Loucy (cell line): ENCODE data around the gene PMEL.

ENCODE experiments used
- H2AFZ ChIP-seq: fragments of 200-600 bp; sonication (generic); 2 replicates; pipeline ENCODE4 v1.6.0; 2016; ENCODE audit warnings: antibody characterized with exemption, mild to moderate bottlenecking, low read length, moderate library complexity
- H3F3A ChIP-seq: fragments of 200-600 bp; 2 replicates; pipeline ENCODE4 v1.6.0; 2016; ENCODE audit warnings: antibody characterized with exemption, low read depth, mild to moderate bottlenecking
- H3K27me3 ChIP-seq: fragments of 200-600 bp; sonication (generic); 2 replicates; pipeline ENCODE4 v1.6.1; 2014; ENCODE audit warnings: low read length, mild to moderate bottlenecking; ENCODE audit not compliant: insufficient read depth, poor library complexity, severe bottlenecking
- H3K36me3 ChIP-seq: fragments of 200-600 bp; sonication (generic); 2 replicates; pipeline ENCODE4 v1.6.1; 2016; ENCODE audit warnings: low read length; ENCODE audit not compliant: insufficient read depth
- H3K4me1 ChIP-seq: fragments of 200-600 bp; sonication (generic); 2 replicates; pipeline ENCODE4 v1.5.1; 2014; ENCODE audit warnings: low read length, mild to moderate bottlenecking; ENCODE audit not compliant: insufficient read depth, poor library complexity, severe bottlenecking
- H3K4me2 ChIP-seq: fragments of 200-600 bp; sonication (generic); 2 replicates; pipeline ENCODE4 v1.6.0; 2014; ENCODE audit warnings: antibody characterized with exemption, low read length, low read depth, mild to moderate bottlenecking; ENCODE audit not compliant: poor library complexity, severe bottlenecking
- H3K4me3 ChIP-seq: fragments of 200-600 bp; sonication (generic); 2 replicates; pipeline ENCODE4 v1.5.1; 2014; ENCODE audit warnings: low read length, mild to moderate bottlenecking, mixed read lengths; ENCODE audit not compliant: poor library complexity, severe bottlenecking
- H3K79me2 ChIP-seq: fragments of 200-600 bp; sonication (generic); 2 replicates; pipeline ENCODE4 v1.6.1; 2014; ENCODE audit warnings: low read length; ENCODE audit not compliant: insufficient read depth
- H3K9ac ChIP-seq: fragments of 200-600 bp; sonication (generic); 2 replicates; pipeline ENCODE4 v1.6.0; 2014; ENCODE audit warnings: mild to moderate bottlenecking, low read depth, low read length, moderate library complexity; ENCODE audit not compliant: poor library complexity, severe bottlenecking
- H3K9me2 ChIP-seq: fragments of 200-600 bp; sonication (generic); replicated peaks from 2 replicates; pipeline ENCODE4 v1.6.1; 2016; ENCODE audit warnings: low read depth, low read length, mixed read lengths
- H3K9me3 ChIP-seq: fragments of 200-600 bp; sonication (generic); 2 replicates; pipeline ENCODE4 v1.6.1; 2014; ENCODE audit warnings: mild to moderate bottlenecking, antibody characterized with exemption, low read length, low read depth; ENCODE audit not compliant: insufficient read depth
- H4K20me1 ChIP-seq: fragments of 200-600 bp; sonication (generic); 2 replicates; pipeline ENCODE4 v1.6.0; 2014; ENCODE audit warnings: antibody characterized with exemption, low read length, mild to moderate bottlenecking; ENCODE audit not compliant: insufficient read depth, poor library complexity, severe bottlenecking
- CTCF ChIP-seq: fragments of 200-600 bp; sonication (generic); conservative IDR thresholded peaks from 2 replicates; pipeline ENCODE4 v1.5.1; 2014; ENCODE audit warnings: mild to moderate bottlenecking, antibody characterized with exemption, low read length
- EZH2phosphoT487 ChIP-seq: fragments of 200-600 bp; IDR thresholded peaks from 2 replicates; pipeline ENCODE4 v1.6.1; 2018; ENCODE audit warnings: antibody characterized with exemption, mild to moderate bottlenecking, moderate library complexity, borderline replicate concordance

The PMEL gene

GRCh38 chr12:55965941-55966407 lies at the start of gene PMEL:
PMEL (minus strand) TSS chr12:55966042; CDS start chr12:55966011, 31 bp downstream.
- peak within 1 kb of the TSS; percentile 79 for H2AFZ ChIP-seq
- H3K9me3 ChIP-seq: no peaks in the 10 kb centered on the region
- peaks cover 19% of the 10 kb centered on the region for H3K4me1 ChIP-seq
- H3K4me2 ChIP-seq: peak within 1 kb of the TSS; percentile 93
- H3K4me3 ChIP-seq: peak within 1 kb of the TSS; percentile 88
- H3K9me2 ChIP-seq: no peaks in the 10 kb centered on the region
- no peaks in the 10 kb centered on the region for H3F3A ChIP-seq
- H3K27me3 ChIP-seq: no peaks in the 10 kb centered on the region
- peaks cover 32% of the 10 kb centered on the region for H3K79me2 ChIP-seq
- no peak for TF ChIP-seq EZH2phosphoT487
- peaks cover 9% of the 10 kb centered on the region for H4K20me1 ChIP-seq
- no peaks in the 10 kb centered on the region for H3K36me3 ChIP-seq
- H3K9ac ChIP-seq: peak within 1 kb of the TSS; percentile 91

GRCh38 chr12:56014205-56014604 lies 48.4 kb upstream of the PMEL start:
- no peak overlapping the region for H3K4me3 ChIP-seq
- H3K27me3 ChIP-seq: no peaks in the 10 kb centered on the region
- H4K20me1 ChIP-seq: no peaks in the 10 kb centered on the region
- H3K36me3 ChIP-seq: no peaks in the 10 kb centered on the region
- no peak overlapping the region for H3K9ac ChIP-seq
- no peaks in the 10 kb centered on the region for H3K9me2 ChIP-seq
- no peaks in the 10 kb centered on the region for H3K9me3 ChIP-seq
- no peaks in the 10 kb centered on the region for H3F3A ChIP-seq
- H2AFZ ChIP-seq: no peak overlapping the region
- peaks cover 6% of the 10 kb centered on the region for H3K4me1 ChIP-seq
- no peaks in the 10 kb centered on the region for H3K79me2 ChIP-seq
- no peak overlapping the region for H3K4me2 ChIP-seq
- TF ChIP-seq CTCF: no peak
- TF ChIP-seq EZH2phosphoT487: no peak

- no peak for TF ChIP-seq CTCF
- no peak for TF ChIP-seq EZH2phosphoT487
- Histone ChIP-seq H4K20me1 (no peaks in the 10 kb centered on the region), H3K79me2 (no peaks in the 10 kb centered on the region), H3K4me2 (no peak overlapping the region), H3F3A (no peaks in the 10 kb centered on the region), H3K9me2 (no peaks in the 10 kb centered on the region), H3K36me3 (no peaks in the 10 kb centered on the region), H2AFZ (no peak overlapping the region), H3K9ac (no peak overlapping the region), H3K27me3 (no peaks in the 10 kb centered on the region), H3K4me3 (no peak overlapping the region), H3K9me3 (no peaks in the 10 kb centered on the region), H3K4me1 (peaks cover 6% of the 10 kb centered on the region)
Measured at GRCh38 chr12:56013482-56013881, 47.6 kb upstream of the PMEL start.

- no peaks in the 10 kb centered on the region for H3K36me3 ChIP-seq
- no peaks in the 10 kb centered on the region for H4K20me1 ChIP-seq
- H3K9ac ChIP-seq: no peak overlapping the region
- H3K4me1 ChIP-seq: peaks cover 15% of the 10 kb centered on the region
- H3F3A ChIP-seq: no peaks in the 10 kb centered on the region
- TF ChIP-seq EZH2phosphoT487 (no peak), CTCF (no peak)
- H3K4me3 ChIP-seq: no peak overlapping the region
- H3K79me2 ChIP-seq: no peaks in the 10 kb centered on the region
- H2AFZ ChIP-seq: no peak overlapping the region
- no peak overlapping the region for H3K4me2 ChIP-seq
- H3K9me3 ChIP-seq: no peaks in the 10 kb centered on the region
- H3K9me2 ChIP-seq: no peaks in the 10 kb centered on the region
- no peaks in the 10 kb centered on the region for H3K27me3 ChIP-seq
Measured at GRCh38 chr12:56011509-56012090, 45.8 kb upstream of the PMEL start.
